Ramos (cell line): ENCODE data around the gene SFT2D2.

Source experiments
- in situ Hi-C: fragments of 300-500 bp; cut with MboI; formaldehyde crosslinking; loops from one replicate; pipeline ENCODE4 v1.14.3; 2022; ENCODE audit warnings: low sequenced_read_pairs; ENCODE audit not compliant: unreplicated experiment

The SFT2D2 gene

GRCh38 chr1:168261390-168261789, 35.6 kb downstream of the SFT2D2 start:
- in situ Hi-C loops = no loop called here

DNA sequence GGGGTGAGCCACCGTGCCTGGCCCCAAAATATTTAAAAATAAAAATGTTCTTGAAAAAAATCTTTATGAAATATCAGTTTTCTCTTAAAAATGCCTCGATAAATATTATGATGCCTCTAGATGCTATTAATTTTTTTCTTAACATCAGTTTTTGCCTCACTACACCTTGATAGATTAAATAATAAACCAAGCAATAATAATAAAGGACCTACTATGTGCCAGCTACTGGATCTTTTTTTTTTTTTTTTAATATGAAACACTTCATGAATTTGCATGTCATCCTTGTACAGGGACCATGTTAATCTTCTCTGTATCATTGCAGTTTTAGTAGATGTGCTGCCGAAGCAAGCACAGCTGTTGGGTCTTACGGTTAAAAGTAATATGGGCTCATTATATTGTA, 37.3 kb downstream of the SFT2D2 start:
- in situ Hi-C loops = no loop called here

DNA sequence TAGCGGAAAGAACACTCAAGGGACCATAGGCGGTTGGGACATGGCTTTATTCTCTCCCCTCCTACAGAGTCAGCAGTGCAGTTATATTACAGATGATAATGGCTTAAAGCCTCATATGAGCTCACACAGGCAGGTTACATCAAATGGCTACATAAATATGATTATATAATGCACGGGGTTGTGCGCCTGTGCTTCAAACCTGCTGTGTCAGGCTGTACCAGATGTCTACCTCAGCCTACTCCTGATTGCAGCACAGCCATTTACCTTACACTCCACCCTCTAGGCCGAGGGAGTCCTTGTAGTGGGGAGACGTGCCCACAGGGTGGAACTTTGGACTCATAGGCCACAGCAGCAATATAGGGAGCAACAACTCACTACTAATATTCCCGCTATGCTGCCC, 38.5 kb downstream of the SFT2D2 start:
- in situ Hi-C loops = no loop called here

- in situ Hi-C loops = no loop called here
Observed at GRCh38 chr1:168265596-168265995, 39.8 kb downstream of the SFT2D2 start.

DNA sequence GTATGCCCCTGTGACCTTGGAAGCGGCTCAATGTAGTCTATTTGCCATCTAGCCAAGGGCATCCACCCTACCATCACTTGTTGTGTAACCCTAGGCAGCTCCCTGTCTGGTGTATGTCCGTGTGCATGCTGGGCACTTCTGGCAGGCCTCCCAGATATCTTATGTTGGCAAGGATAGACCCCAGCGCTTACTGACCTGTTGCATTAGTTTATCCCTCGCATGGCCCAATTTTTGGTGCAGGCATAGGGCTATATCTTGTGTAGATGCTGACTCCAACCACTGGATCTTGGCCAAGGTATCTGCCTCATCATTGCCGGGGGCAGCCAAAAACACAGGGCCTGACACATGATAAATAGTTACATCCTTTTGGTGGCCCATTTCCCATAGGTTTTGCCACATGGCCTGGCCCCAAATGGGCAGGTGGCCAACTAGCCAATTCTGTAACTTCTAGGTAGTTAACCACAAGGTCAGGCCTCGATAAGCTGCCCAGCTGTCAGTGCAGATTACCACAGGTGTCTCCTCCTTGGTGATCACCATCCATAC, 40.9 kb downstream of the SFT2D2 start:
- in situ Hi-C loops = no loop called here

DNA sequence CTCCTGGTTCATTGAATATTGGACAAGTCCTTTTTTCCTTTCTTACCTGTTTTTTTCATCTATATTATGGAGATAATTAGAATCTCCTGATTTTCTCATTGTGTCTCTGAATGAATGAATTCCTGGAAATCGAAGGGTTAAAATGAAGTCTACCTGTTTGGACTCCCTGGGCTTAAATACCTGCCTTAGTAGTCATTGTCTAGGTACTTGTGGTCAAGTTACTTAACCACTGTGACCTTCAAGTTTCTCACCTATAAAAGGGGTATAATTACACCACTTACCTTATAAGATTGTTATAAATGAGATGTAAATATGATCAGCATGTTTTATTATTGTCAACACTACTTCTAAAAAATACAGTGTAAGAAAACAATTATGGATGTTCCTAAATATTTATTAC, 45.8 kb downstream of the SFT2D2 start:
- in situ Hi-C loops = no loop called here

GRCh38 chr1:168273575-168273974, 47.8 kb downstream of the SFT2D2 start:
- in situ Hi-C loops = no loop called here

DNA sequence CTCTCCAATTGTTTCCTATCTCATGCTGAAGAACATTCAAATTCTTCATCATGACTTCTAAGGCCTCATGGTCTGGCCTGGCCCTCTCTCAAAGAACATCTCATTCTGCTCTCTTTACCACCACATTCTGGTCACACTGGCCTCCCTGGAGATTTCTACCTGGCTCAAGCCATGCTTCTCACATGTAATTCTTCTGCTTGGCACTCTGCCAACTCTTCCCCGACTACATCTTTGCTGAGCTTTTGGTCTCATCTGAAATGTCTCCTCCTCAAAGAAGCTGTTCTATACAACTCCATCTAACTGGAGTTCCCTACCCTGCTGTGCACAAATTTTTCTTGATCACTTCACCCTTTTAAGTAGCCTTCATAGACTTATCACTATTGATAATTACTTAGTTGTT, 53.4 kb downstream of the SFT2D2 start:
- in situ Hi-C loops = no loop called here

- in situ Hi-C loops = no loop called here
Observed at GRCh38 chr1:168280296-168280927, 54.6 kb downstream of the SFT2D2 start, which contains the start of gene TBX19. Gene TBX19, plus strand, starts transcription at chr1:168280877. Its CDS starts 214 bp downstream, at chr1:168281091.

GRCh38 chr1:168281603-168282325, 56.0 kb downstream of the SFT2D2 start:
- in situ Hi-C loops = no loop called here

DNA sequence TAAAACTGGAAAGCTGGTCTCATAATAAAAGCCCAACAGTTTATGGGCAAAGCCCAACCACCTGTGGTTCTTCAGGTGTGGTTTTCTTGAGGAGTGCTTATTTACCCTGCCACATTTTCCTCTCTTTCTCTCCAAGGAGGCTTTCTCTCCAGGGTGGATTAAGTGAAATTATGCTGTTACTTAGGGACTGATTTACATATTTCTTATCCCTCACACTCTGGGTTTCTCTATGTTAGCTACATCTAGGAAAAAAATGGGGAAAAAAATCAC, 59.7 kb downstream of the SFT2D2 start:
- in situ Hi-C loops = no loop called here

DNA sequence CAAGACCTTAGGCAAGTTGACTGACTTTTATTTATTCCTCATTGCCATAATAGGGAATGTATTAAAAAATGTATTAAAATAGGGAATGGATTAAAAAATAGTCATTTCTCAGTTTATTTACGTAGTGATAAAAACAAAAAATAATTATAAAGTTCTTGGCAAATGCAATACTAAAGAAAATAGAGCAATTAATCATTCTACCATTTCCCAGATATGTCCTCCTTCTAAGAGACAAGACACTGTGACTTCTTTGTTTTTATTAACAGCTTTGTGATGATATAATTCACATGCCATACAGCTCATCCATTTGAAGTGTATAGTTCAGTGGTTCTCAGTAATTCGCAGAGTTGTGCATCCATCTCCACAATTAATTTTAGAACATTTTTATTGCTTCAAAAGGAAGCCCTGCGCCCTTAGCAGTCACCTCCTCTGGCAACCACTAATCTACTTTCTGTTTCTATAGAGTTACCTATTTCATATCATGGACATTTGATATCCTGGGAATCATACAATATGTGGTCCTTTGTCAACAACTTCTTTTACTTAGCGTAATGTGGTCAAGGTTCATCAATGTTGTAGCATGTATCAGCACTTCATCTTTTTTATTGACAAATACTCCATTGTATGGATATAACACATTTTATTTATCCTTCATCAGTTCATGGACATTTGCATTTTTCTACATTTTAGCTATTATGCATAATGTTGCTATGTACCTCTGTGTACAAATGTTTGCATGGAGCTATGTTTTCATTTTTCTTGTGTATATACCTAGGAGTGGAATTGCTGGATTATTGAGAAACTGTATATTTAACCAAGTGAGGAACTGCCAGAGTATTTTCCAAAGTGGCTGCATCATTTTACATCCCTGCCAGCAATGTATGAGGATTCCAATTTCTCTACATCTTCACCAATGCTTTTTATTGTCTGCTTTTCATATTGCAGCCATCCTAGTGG, 60.4 kb downstream of the SFT2D2 start:
- in situ Hi-C loops = no loop called here

- in situ Hi-C loops = no loop called here
Observed at GRCh38 chr1:168287237-168287664, 61.4 kb downstream of the SFT2D2 start.

GRCh38 chr1:168288311-168289052, 62.7 kb downstream of the SFT2D2 start:
- in situ Hi-C loops = no loop called here

- in situ Hi-C loops = no loop called here
Observed at GRCh38 chr1:168291222-168291837, 65.5 kb downstream of the SFT2D2 start.

GRCh38 chr1:168293356-168293755, 67.6 kb downstream of the SFT2D2 start:
- in situ Hi-C loops = no loop called here

DNA sequence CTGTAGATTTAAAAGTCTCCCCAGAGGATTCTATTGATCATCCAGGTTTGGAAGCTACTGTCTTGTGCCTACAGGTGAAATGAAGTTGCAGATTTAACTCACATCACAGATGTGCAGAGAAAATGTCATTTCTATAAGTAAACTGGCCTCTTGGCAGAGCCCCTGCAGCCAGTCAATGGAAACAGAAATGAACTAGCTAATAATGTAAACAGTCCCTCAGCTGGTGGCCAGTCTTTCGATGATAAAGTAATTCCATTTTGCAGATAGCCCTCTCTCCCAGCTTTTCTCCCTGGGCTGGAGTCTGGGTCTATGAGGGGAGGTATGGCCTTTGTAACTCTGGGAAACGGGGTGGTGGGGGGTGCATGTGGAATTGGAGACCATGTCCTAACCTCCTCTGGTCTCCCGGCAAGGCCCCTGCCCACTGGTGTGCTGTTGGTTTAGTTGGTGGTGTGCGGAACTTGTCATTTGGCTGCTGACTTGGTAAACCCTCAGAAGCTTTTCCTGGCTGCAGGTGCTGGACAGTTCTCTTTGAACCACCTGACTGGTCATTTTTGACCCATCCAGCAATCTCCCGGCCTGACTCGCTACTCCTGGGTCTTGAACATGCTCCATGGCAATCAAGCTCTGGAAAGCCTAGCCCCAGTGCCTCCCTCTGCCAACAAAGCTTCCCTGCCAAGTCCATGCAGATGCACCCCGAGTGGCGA, 69.8 kb downstream of the SFT2D2 start:
- in situ Hi-C loops = no loop called here

- in situ Hi-C loops = no loop called here
Observed at GRCh38 chr1:168297019-168297730, 71.4 kb downstream of the SFT2D2 start.
